ENCODE results near the gene SORBS1. TPM values are rescaled to one million over a fixed set of nuclear protein-coding genes. Genes with fewer than 3 reads are reported as not detected.
A peak's percentile ranks its signal among the peaks of the same experiment; 100 is the strongest.

Gene SORBS1
- total RNA-seq, 4 donors from 2014 or later = 21.5 to 65.8 (median 30.1) TPM

DNA sequence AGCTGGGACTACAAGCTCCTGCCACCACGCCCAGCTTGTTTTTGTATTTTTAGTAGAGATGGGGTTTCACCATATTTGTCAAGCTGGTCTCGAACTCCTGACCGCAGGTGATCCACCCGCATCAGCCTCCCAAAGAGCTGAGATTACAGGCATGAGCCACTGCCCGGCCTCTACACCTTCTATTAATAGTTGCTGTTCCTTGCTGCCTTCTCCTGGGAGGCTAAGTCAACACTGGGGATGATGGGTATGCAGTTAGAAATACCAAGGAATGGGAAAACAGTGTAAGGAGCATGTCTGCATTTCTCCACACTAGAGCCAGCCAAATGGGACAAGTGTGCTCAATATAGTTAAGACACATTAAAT lies 173.1 kb downstream of the SORBS1 start:
- no peak for TF ChIP-seq POLR2A (IDR thresholded peaks at IDR 0.05)
- TF ChIP-seq, protein P1, sequence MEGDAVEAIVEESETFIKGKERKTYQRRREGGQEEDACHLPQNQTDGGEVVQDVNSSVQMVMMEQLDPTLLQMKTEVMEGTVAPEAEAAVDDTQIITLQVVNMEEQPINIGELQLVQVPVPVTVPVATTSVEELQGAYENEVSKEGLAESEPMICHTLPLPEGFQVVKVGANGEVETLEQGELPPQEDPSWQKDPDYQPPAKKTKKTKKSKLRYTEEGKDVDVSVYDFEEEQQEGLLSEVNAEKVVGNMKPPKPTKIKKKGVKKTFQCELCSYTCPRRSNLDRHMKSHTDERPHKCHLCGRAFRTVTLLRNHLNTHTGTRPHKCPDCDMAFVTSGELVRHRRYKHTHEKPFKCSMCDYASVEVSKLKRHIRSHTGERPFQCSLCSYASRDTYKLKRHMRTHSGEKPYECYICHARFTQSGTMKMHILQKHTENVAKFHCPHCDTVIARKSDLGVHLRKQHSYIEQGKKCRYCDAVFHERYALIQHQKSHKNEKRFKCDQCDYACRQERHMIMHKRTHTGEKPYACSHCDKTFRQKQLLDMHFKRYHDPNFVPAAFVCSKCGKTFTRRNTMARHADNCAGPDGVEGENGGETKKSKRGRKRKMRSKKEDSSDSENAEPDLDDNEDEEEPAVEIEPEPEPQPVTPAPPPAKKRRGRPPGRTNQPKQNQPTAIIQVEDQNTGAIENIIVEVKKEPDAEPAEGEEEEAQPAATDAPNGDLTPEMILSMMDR (IDR thresholded peaks at IDR 0.05) = no peak

DNA sequence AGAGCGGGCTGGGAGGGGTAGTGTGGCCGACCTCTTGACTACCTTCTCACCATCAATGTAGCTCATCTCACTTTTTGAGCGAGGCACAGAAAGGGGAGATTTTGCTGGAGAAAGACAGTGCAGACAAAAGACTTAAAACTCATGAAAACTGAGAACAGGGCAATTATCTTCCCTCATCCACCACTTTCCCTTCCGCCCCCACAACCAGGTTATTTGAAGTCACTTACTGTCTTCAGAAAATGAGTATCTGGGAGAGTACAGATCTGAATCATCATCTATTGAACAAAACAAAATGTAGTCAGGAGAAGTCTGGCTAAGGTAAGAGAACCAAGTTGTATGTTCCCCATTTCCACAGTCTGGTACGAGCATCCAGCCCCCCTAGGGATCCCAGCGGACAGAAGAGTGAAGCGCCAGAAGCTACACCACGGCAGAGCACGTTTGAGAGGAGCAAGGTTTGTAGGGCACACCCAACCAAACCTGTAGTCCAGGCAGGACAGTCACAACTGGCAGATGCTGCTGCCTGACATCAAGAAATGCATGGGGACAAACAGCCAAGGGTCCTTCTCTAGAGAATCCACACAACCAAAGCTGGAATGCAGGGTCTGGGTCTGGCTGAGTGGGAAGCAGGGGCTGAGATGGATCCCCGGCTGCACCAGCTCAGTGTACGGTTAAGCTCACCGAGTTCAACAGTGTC lies 177.0 kb downstream of the SORBS1 start:
- H3K27ac ChIP-seq = no peak overlapping the region
- H3K4me3 ChIP-seq (replicated peaks in 1 of 3) = no peak overlapping the region
- no peak for TF ChIP-seq POLR2A (IDR thresholded peaks at IDR 0.05)
- TF ChIP-seq, protein P1 (IDR thresholded peaks at IDR 0.05) = no peak
- intact Hi-C loops (cut with DNase I) = no loop called here
- peaks cover 0 to 9% of the 10 kb centered on the region in 2 donors for H3K4me1 ChIP-seq
- DNase-seq = no peak
- 89 to 91% methylated on average over 12 of the region's 12 CpGs for WGBS, 2 donors
- H3K36me3 ChIP-seq = no peaks in the 10 kb centered on the region
- no peaks in the 10 kb centered on the region for H3K9me3 ChIP-seq
- H3K27me3 ChIP-seq = no peaks in the 10 kb centered on the region

More for the DNA sequence above, 173.1 kb downstream of the SORBS1 start:
- no peak overlapping the region for H3K4me3 ChIP-seq (replicated peaks in 1 of 3)
- 79 to 93% methylated on average over 5 of the region's 5 CpGs for WGBS, 2 donors
- H3K36me3 ChIP-seq = no peaks in the 10 kb centered on the region
- no peaks in the 10 kb centered on the region for H3K27me3 ChIP-seq
- no peak for DNase-seq
- intact Hi-C loops (cut with DNase I) = no loop called here
- peaks cover 6 to 38% of the 10 kb centered on the region in 2 donors for H3K4me1 ChIP-seq
- no peaks in the 10 kb centered on the region for H3K9me3 ChIP-seq
- H3K27ac ChIP-seq = no peak overlapping the region

DNA sequence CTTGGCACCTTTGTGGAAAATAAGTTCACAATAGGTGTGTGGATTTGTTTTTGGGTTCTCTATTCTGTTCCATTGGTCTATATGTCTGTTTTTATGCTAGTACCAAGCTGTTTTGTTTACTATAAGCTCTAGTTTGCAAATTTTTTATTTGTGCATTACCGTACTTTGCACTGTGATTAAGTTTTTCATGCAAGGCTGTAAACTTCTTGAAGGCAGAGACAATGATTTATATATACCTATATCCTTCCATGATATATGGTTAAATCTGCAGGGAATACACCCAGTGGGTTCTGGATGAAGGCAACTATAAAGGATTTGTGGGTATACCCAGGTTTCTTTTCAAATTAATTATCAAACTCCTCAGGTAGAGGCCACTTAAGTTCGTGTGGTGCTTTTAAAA lies 178.6 kb downstream of the SORBS1 start:
- WGBS, 2 donors = 86 to 89% methylated on average over 2 of the region's 2 CpGs
- Histone ChIP-seq H3K27me3 (no peaks in the 10 kb centered on the region), H3K36me3 (no peaks in the 10 kb centered on the region)

DNA sequence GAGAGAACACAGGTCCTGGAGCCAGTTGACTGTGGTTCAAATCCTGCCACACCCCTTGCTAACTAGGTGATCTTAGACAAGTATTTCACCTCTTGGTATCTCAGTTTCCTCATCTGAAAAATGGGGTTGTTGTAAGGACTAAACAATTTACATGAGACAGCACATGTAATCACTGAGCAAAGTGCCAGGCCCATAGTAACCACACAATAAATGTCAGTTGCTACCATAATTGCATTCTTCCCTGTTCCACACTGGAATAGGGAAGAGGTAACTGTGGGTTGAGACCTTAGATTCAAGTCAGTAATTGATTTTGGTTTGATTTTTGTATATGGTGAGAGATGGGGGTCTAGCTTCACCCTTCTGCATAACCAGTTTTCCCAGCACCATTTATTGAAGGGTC lies 179.0 kb downstream of the SORBS1 start:
- H3K4me1 ChIP-seq = peaks cover 0 to 8% of the 10 kb centered on the region in 2 donors
- no peak for DNase-seq

More for the DNA sequence above, 178.6 kb downstream of the SORBS1 start:
- intact Hi-C loops (cut with DNase I) = no loop called here
- TF ChIP-seq, protein P1 (IDR thresholded peaks at IDR 0.05) = no peak
- no peak for TF ChIP-seq POLR2A (IDR thresholded peaks at IDR 0.05)
- Histone ChIP-seq H3K9me3 (no peaks in the 10 kb centered on the region), H3K4me3 (replicated peaks in 1 of 3) (no peak overlapping the region), H3K27ac (no peak overlapping the region), H3K4me1 (peaks cover 0 to 8% of the 10 kb centered on the region in 2 donors)
- DNase-seq = no peak

DNA sequence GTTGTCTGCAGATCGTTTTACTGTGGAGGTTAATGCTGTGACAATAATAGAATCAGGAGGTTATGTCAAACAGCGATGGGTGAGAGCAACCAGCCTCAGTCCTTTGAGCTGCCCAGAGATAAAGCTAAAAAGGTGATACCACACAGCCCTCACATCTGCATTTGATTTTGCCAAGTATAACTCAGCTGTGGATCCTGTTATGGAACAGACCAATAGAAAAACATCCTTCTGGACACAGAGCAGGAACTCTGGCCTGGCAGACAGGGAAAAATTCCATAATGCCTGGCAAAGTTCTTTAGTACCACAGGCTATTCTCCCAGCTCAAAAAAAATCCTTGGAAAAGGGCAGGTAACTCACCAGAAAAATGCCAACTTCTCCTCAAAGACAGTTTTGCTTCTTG lies 183.2 kb downstream of the SORBS1 start:
- Histone ChIP-seq H3K36me3 (no peaks in the 10 kb centered on the region), H3K9me3 (no peaks in the 10 kb centered on the region), H3K27ac (peak overlapping the region in 2 of 3 donors; percentile 37 to 43), H3K4me1 (peaks cover 0 to 8% of the 10 kb centered on the region in 2 donors), H3K27me3 (no peaks in the 10 kb centered on the region), H3K4me3 (replicated peaks in 1 of 3) (no peak overlapping the region)
- no peak for DNase-seq
- intact Hi-C loops (cut with DNase I) = loop anchor here (10.0 kb wide), 1 partner anchor 47 kb away; no protein-coding TSS in a partner anchor
- TF ChIP-seq POLR2A (IDR thresholded peaks at IDR 0.05) = no peak
- TF ChIP-seq, protein P1 (IDR thresholded peaks at IDR 0.05) = no peak
- WGBS, 2 donors = 61 to 77% methylated on average over 2 of the region's 2 CpGs

More for the DNA sequence above, 179.0 kb downstream of the SORBS1 start:
- intact Hi-C loops (cut with DNase I) = no loop called here
- Histone ChIP-seq H3K9me3 (no peaks in the 10 kb centered on the region), H3K4me3 (replicated peaks in 1 of 3) (no peak overlapping the region), H3K27me3 (no peaks in the 10 kb centered on the region), H3K27ac (no peak overlapping the region), H3K36me3 (no peaks in the 10 kb centered on the region)
- no peak for TF ChIP-seq POLR2A (IDR thresholded peaks at IDR 0.05)
- TF ChIP-seq, protein P1 (IDR thresholded peaks at IDR 0.05) = no peak
